K562 (cell line): Measurements from ENCODE around the gene ZER1. TPM values are rescaled to one million over a fixed set of nuclear protein-coding genes. Genes with fewer than 3 reads are reported as not detected.

Source experiments
- ATAC-seq: fragments of 200-7000 bp; cut with Tn5 transposase; 3 replicates; pipeline ENCODE4 v1.9.1; 2020; ENCODE audit warnings: moderate library complexity
- BruUV-seq: library from RNA; stranded (reverse); fragments of 400-500 nt; replicated peaks from 2 replicates; lab custom pipeline; 2021; lab: Mats Ljungman, UMichigan
- CTCF ChIA-PET: fragments of 300-600 bp; formaldehyde crosslinking; extraction: SDS; loops from one replicate; lab custom pipeline; 2021; ENCODE audit warnings: low intra/inter-chr PET ratio; lab: Yijun Ruan, JAX
- POLR2A ChIA-PET: fragments of 300-600, 350-650 bp; sonication (Branson Sonifier 250); formaldehyde crosslinking; extraction: SDS; loops from one replicate; lab custom pipeline; 2021; ENCODE audit warnings: antibody characterized with exemption, inconsistent platforms; lab: Yijun Ruan, JAX
- DNase-seq, 4 experiments: peaks; one replicate each; pipeline versions ENCODE4 v3.0.0 to v3.0.0-alpha.2; 2011 to 2018; ENCODE audit warnings: low spot score in 3 of 4, mixed read lengths in 3 of 4; ENCODE audit errors: extremely low read depth in 1 of 4
- FAIRE-seq: peaks from 2 replicates; lab custom pipeline; 2011; peaks lifted over from hg19 to GRCh38; lab: Jason Lieb, UNC
- H2AFZ ChIP-seq: 2 replicates; pipeline ENCODE4 v1.6.0; 2011; ENCODE audit warnings: low read depth, low read length, control low read depth, inconsistent platforms
- H3K27ac ChIP-seq: fragments of 200-600 bp; 3 replicates; pipeline ENCODE4 v1.8.0; 2011; ENCODE audit warnings: low read depth, mild to moderate bottlenecking, control low read depth, inconsistent platforms, low read length, moderate library complexity, mixed read lengths; ENCODE audit errors: extremely low read depth
- H3K27me3 ChIP-seq, 2 experiments: fragments of 300-600 bp in 1 of 2; 2 replicates in 1 of 2; 3 replicates in 1 of 2; pipeline versions ENCODE4 v1.6.0 to v1.8.0; 2011; ENCODE audit warnings: inconsistent platforms in 2 of 2, low read length in 2 of 2, mild to moderate bottlenecking in 1 of 2, mixed read lengths in 1 of 2, moderate library complexity in 1 of 2; ENCODE audit not compliant: control insufficient read depth in 2 of 2, insufficient read depth in 2 of 2
- H3K36me3 ChIP-seq: fragments of 300-600 bp; 3 replicates; pipeline ENCODE4 v1.8.0; 2011; ENCODE audit warnings: mild to moderate bottlenecking, low read length, inconsistent platforms; ENCODE audit not compliant: control insufficient read depth, insufficient read depth
- H3K4me1 ChIP-seq, 2 experiments: fragments of 200-600 bp in 1 of 2; replicated peaks in 1 of 2; 2 replicates in 1 of 2; 3 replicates in 1 of 2; pipeline versions ENCODE4 v1.5.1 to v1.8.0; 2011; ENCODE audit warnings: inconsistent platforms in 2 of 2, low read length in 2 of 2, mild to moderate bottlenecking in 1 of 2, mixed read lengths in 1 of 2, moderate library complexity in 1 of 2; ENCODE audit not compliant: control insufficient read depth in 2 of 2, insufficient read depth in 2 of 2
- H3K4me2 ChIP-seq: 2 replicates; pipeline ENCODE4 v1.6.1; 2011; ENCODE audit warnings: low read length, control low read depth, inconsistent platforms, mixed read lengths; ENCODE audit not compliant: insufficient read depth
- H3K4me3 ChIP-seq: fragments of 200-600 bp; sonication (generic), shearing (Covaris generic); 2 replicates; pipeline ENCODE4 v1.5.1; 2016; ENCODE audit warnings: control low read depth, inconsistent platforms
- H3K79me2 ChIP-seq: fragments of 200-600 bp; 3 replicates; pipeline ENCODE4 v1.8.0; 2011; ENCODE audit warnings: low read length, inconsistent platforms; ENCODE audit not compliant: control insufficient read depth, insufficient read depth
- H3K9ac ChIP-seq, 2 experiments: 2 replicates each; pipeline versions ENCODE4 v1.6.0 to v1.6.1; 2011; ENCODE audit warnings: low read depth in 2 of 2, low read length in 2 of 2, control low read depth in 1 of 2, inconsistent platforms in 1 of 2, mild to moderate bottlenecking in 1 of 2, mixed read lengths in 1 of 2; ENCODE audit not compliant: insufficient read depth in 1 of 2
- H3K9me1 ChIP-seq: one replicate; pipeline ENCODE4 v1.6.0; 2011; ENCODE audit warnings: inconsistent platforms, mild to moderate bottlenecking, low read length, moderate library complexity; ENCODE audit not compliant: control insufficient read depth, insufficient read depth
- H3K9me3 ChIP-seq: replicated peaks from 2 replicates; pipeline ENCODE4 v1.5.1; 2011; ENCODE audit warnings: low read depth, low read length, inconsistent platforms; ENCODE audit not compliant: control insufficient read depth, insufficient read depth
- H4K20me1 ChIP-seq: replicated peaks from 2 replicates; pipeline ENCODE4 v1.6.1; 2011; ENCODE audit warnings: low read length, inconsistent platforms, mixed read lengths; ENCODE audit not compliant: control insufficient read depth, insufficient read depth
- CREB1 ChIP-seq, 2 experiments: sonication (generic) in 1 of 2; formaldehyde crosslinking in 1 of 2; IDR thresholded peaks; 2 replicates each; pipeline versions ENCODE4 v1.6.1 to v1.8.0; 2012 to 2022; ENCODE audit warnings: inconsistent platforms in 1 of 2, mild to moderate bottlenecking in 1 of 2, missing genetic modification reagents in 1 of 2, moderate library complexity in 1 of 2
- GTF2E2 ChIP-seq: fragments of 200-800 bp; sonication (Bioruptor generic); IDR thresholded peaks from 2 replicates; pipeline ENCODE4 v1.6.1; 2016; ENCODE audit warnings: missing genetic modification characterization, missing compliant biosample characterization
- HNRNPK ChIP-seq: fragments of 200-400 bp; formaldehyde crosslinking; IDR thresholded peaks from one replicate; pipeline ENCODE4 v1.6.1; 2018; ENCODE audit warnings: mild to moderate bottlenecking, low read depth, low read length; ENCODE audit not compliant: poor library complexity, severe bottlenecking
- KHSRP ChIP-seq: fragments of 450-650 bp; IDR thresholded peaks from 2 replicates; pipeline ENCODE4 v1.6.1; 2017
- LARP7 ChIP-seq: fragments of 450-650 bp; IDR thresholded peaks from 2 replicates; pipeline ENCODE4 v1.6.1; 2016
- NFIC ChIP-seq: fragments of 450-650 bp; IDR thresholded peaks from 2 replicates; pipeline ENCODE4 v1.6.1; 2017; ENCODE audit warnings: mild to moderate bottlenecking, inconsistent platforms
- PRMT5 ChIP-seq: sonication (generic); formaldehyde crosslinking; IDR thresholded peaks from 2 replicates; pipeline ENCODE4 v1.5.0; 2020; ENCODE audit warnings: missing genetic modification reagents
- TAF1 ChIP-seq: IDR thresholded peaks from 2 replicates; pipeline ENCODE4 v1.6.1; 2011; ENCODE audit warnings: mild to moderate bottlenecking, low read length, moderate library complexity; ENCODE audit not compliant: insufficient read depth, control insufficient read depth, severe bottlenecking; ENCODE audit errors: extremely low read depth
- TAF15 ChIP-seq: fragments of 200-400 bp; formaldehyde crosslinking; IDR thresholded peaks from 2 replicates; pipeline ENCODE4 v1.6.1; 2017; ENCODE audit warnings: mild to moderate bottlenecking, low read depth, low read length, moderate library complexity
- ZFP36 ChIP-seq: fragments of 150-350 bp; IDR thresholded peaks from 2 replicates; pipeline ENCODE4 v1.6.1; 2018; ENCODE audit warnings: low read length, low read depth; ENCODE audit not compliant: partially characterized antibody
- ZFPM2 ChIP-seq: fragments of 250-450 bp; sonication (Bioruptor Pico); IDR thresholded peaks from 2 replicates; pipeline ENCODE4 v1.5.1; 2022; ENCODE audit warnings: mild to moderate bottlenecking
- ZNF140 ChIP-seq: fragments of 250-450 bp; sonication (Bioruptor Pico); IDR thresholded peaks from 2 replicates; pipeline ENCODE4 v1.8.0; 2021; ENCODE audit warnings: moderate library complexity, mild to moderate bottlenecking, inconsistent platforms
- ZZZ3 ChIP-seq: fragments of 450-650 bp; IDR thresholded peaks from 2 replicates; pipeline ENCODE4 v1.6.1; 2016; ENCODE audit warnings: antibody characterized with exemption, mild to moderate bottlenecking, moderate library complexity
- WGBS: fragments of 100-300 bp; shearing (Covaris generic); methylation state at CpG from one replicate; pipeline ENCODE4 v1.1.6; 2016; ENCODE audit warnings: low coverage, mixed read lengths; ENCODE audit not compliant: insufficient coverage; ENCODE audit errors: missing lambda C conversion rate; 5-methylcytosine and 5-hydroxymethylcytosine counted together
- in situ Hi-C: fragments of 300-500 bp; cut with MboI; formaldehyde crosslinking; loops from 4 replicates; pipeline ENCODE4 v1.15.0; 2018; ENCODE audit warnings: inconsistent platforms, mixed read lengths
- intact Hi-C: fragments of 100-400 bp; cut with micrococcal nuclease; formaldehyde crosslinking; loops from 2 replicates; pipeline ENCODE4 v1.14.2; 2022
- polyA plus RNA-seq, 8 experiments: library from polyadenylated mRNA; depleted of rRNA in 4 of 8; stranded (reverse) in 5 of 8; unstranded in 3 of 8; fragments of >200 nt; fragmentation: Nextera tagmentation in 2 of 8; fragmentation: Illumina TruSeq in 1 of 8; extraction: Ambion mirVana in 2 of 8; extraction: Trizol in 1 of 8; gene quantifications; 2 replicates each; pipeline versions ENCODE4 v1.2.1 to v1.2.3, GENCODE V29; 2011 to 2014; ENCODE audit warnings: inconsistent platforms in 1 of 8, missing spikeins in 1 of 8
- total RNA-seq, 7 experiments: library from RNA; depleted of rRNA in 6 of 7; stranded (reverse); fragments of >200 nt in 6 of 7; fragmentation: Illumina TruSeq in 2 of 7; extraction: Trizol in 2 of 7; gene quantifications; 2 replicates each; pipeline versions ENCODE4 v1.2.1 to v1.2.3, GENCODE V29; 2011 to 2021; ENCODE audit warnings: low replicate concordance in 1 of 7
- TF ChIP-seq, protein P1 (sequence below): sonication (generic); formaldehyde crosslinking; IDR thresholded peaks from 2 replicates; pipeline ENCODE4 v1.8.0; 2022; ENCODE audit warnings: missing genetic modification reagents, mild to moderate bottlenecking, borderline replicate concordance
- TF ChIP-seq, protein P2 (sequence below): fragments of 250-450 bp; sonication (Bioruptor Pico); IDR thresholded peaks from 2 replicates; pipeline ENCODE4 v1.8.0; 2021; ENCODE audit warnings: mild to moderate bottlenecking, moderate library complexity
- TF ChIP-seq, protein P3 (sequence below): sonication (generic); formaldehyde crosslinking; IDR thresholded peaks from 2 replicates; pipeline ENCODE4 v1.8.1; 2023; ENCODE audit warnings: mild to moderate bottlenecking, missing genetic modification reagents
- TF ChIP-seq, protein P4 (sequence below): fragments of 450-650 bp; formaldehyde crosslinking; IDR thresholded peaks from 2 replicates; pipeline ENCODE4 v1.4.0; 2022; ENCODE audit warnings: missing genetic modification characterization
- TF ChIP-seq, protein P5 (sequence below): sonication (generic); formaldehyde crosslinking; IDR thresholded peaks from 2 replicates; pipeline ENCODE4 v1.9.0; 2022; ENCODE audit warnings: mild to moderate bottlenecking, missing genetic modification reagents

The ZER1 gene
- total and polyA plus RNA-seq, 9 of the 15 experiments (the other 6 are each of a cell fraction or from before 2014, with no cell fraction given), result 0.07 to 10.7 (median 6.2) TPM

DNA sequence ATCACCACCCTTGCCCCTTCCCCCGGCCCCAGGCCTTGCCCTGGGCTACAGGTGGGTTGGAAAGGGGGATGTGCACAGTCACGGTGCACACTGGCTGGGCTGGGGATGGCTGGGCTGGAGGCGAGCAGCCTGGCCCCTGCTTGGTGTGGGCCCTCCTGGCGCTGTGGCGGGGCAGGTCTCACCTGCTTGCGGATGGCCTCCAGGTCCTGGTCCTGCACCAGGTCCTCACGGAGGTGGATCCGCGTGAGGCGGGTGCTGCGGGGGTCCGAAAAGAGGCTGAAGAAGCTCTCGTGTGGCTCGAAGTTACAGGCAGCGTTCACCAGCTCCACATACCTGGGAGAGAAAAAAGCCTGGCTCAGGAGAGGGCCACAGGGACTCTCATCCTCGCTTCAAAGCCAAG, 18.1 kb downstream of the ZER1 start:
- no peak overlapping the region for H2AFZ ChIP-seq
- no peaks in the 10 kb centered on the region for H4K20me1 ChIP-seq
- H3K4me3 ChIP-seq, result no peak overlapping the region
- CTCF ChIA-PET, result no interaction called here
- ATAC-seq, result no peak
- no peak for DNase-seq
- no peaks in the 10 kb centered on the region for H3K27me3 ChIP-seq
- H3K9me3 ChIP-seq, result no peaks in the 10 kb centered on the region
- peak overlapping the region in 1 of 2 experiments; percentile 20; a peak in 1 of 4 replicates for H3K9ac ChIP-seq
- 73% methylated on average over 14 of the region's 16 CpGs for WGBS
- no peaks in the 10 kb centered on the region for H3K9me1 ChIP-seq
- H3K36me3 ChIP-seq, result peaks cover 10% of the 10 kb centered on the region; the same call in 2 of the 3 replicates
- no peak for FAIRE-seq
- intact Hi-C loops, result no loop called here
- no TSS peak for BruUV-seq
- POLR2A ChIA-PET, result interaction anchor here (0.7 to 1.1 kb wide), 4 partner anchors 8 to 403 kb away, joined by 3 to 4 read pairs (median 3); no protein-coding TSS in a partner anchor
- H3K4me1 ChIP-seq, result peaks cover 0 to 12% of the 10 kb centered on the region in 2 experiments; a peak in 2 of 5 replicates
- in situ Hi-C loops, result no loop called here
- H3K79me2 ChIP-seq, result no peaks in the 10 kb centered on the region
- H3K4me2 ChIP-seq, result no peak overlapping the region
- no peak overlapping the region for H3K27ac ChIP-seq
- TF ChIP-seq NFIC (no peak), TAF1 (no peak), GTF2E2 (tag) (no peak), ZZZ3 (no peak), CREB1 (IDR thresholded peaks at IDR 0.05) (no peak), CREB1 (CRISPR knock-in tag; IDR thresholded peaks at IDR 0.05) (no peak), PRMT5 (CRISPR knock-in tag) (no peak), ZFP36 (no peak), LARP7 (no peak), ZFPM2 (CRISPR knock-in tag) (no peak), HNRNPK (no peak), TAF15 (no peak), KHSRP (no peak), ZNF140 (CRISPR knock-in tag) (no peak)
- TF ChIP-seq, protein P1, sequence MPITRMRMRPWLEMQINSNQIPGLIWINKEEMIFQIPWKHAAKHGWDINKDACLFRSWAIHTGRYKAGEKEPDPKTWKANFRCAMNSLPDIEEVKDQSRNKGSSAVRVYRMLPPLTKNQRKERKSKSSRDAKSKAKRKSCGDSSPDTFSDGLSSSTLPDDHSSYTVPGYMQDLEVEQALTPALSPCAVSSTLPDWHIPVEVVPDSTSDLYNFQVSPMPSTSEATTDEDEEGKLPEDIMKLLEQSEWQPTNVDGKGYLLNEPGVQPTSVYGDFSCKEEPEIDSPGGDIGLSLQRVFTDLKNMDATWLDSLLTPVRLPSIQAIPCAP (CRISPR knock-in tag), result no peak
- TF ChIP-seq, protein P2, sequence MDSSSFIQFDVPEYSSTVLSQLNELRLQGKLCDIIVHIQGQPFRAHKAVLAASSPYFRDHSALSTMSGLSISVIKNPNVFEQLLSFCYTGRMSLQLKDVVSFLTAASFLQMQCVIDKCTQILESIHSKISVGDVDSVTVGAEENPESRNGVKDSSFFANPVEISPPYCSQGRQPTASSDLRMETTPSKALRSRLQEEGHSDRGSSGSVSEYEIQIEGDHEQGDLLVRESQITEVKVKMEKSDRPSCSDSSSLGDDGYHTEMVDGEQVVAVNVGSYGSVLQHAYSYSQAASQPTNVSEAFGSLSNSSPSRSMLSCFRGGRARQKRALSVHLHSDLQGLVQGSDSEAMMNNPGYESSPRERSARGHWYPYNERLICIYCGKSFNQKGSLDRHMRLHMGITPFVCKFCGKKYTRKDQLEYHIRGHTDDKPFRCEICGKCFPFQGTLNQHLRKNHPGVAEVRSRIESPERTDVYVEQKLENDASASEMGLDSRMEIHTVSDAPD (CRISPR knock-in tag), result no peak
- TF ChIP-seq, protein P3, sequence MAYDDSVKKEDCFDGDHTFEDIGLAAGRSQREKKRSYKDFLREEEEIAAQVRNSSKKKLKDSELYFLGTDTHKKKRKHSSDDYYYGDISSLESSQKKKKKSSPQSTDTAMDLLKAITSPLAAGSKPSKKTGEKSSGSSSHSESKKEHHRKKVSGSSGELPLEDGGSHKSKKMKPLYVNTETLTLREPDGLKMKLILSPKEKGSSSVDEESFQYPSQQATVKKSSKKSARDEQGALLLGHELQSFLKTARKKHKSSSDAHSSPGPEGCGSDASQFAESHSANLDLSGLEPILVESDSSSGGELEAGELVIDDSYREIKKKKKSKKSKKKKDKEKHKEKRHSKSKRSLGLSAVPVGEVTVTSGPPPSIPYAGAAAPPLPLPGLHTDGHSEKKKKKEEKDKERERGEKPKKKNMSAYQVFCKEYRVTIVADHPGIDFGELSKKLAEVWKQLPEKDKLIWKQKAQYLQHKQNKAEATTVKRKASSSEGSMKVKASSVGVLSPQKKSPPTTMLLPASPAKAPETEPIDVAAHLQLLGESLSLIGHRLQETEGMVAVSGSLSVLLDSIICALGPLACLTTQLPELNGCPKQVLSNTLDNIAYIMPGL (CRISPR knock-in tag), result no peak
- TF ChIP-seq, protein P4, sequence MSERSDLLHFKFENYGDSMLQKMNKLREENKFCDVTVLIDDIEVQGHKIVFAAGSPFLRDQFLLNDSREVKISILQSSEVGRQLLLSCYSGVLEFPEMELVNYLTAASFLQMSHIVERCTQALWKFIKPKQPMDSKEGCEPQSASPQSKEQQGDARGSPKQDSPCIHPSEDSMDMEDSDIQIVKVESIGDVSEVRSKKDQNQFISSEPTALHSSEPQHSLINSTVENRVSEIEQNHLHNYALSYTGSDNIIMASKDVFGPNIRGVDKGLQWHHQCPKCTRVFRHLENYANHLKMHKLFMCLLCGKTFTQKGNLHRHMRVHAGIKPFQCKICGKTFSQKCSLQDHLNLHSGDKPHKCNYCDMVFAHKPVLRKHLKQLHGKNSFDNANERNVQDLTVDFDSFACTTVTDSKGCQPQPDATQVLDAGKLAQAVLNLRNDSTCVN (CRISPR knock-in tag), result no peak
- TF ChIP-seq, protein P5, sequence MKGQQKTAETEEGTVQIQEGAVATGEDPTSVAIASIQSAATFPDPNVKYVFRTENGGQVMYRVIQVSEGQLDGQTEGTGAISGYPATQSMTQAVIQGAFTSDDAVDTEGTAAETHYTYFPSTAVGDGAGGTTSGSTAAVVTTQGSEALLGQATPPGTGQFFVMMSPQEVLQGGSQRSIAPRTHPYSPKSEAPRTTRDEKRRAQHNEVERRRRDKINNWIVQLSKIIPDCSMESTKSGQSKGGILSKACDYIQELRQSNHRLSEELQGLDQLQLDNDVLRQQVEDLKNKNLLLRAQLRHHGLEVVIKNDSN (CRISPR knock-in tag), result no peak
